Epithelial cell of esophagus (primary cell): ENCODE results near the gene MGST3.
"Not testable (repeated sequence)": the region's sequence is repeated elsewhere in the genome, so short reads cannot be mapped to it uniquely, and the experiment has no call there.

Experiments
- DNase-seq: peaks from one replicate; pipeline ENCODE4 v3.0.0; 2010; ENCODE audit warnings: low read depth
- H3K4me3 ChIP-seq: 2 replicates; pipeline ENCODE4 v1.5.1; 2011; ENCODE audit warnings: mild to moderate bottlenecking, low read length, control low read depth
- TF ChIP-seq, protein P1 (sequence below): IDR thresholded peaks from 2 replicates; pipeline ENCODE4 v1.5.1; 2011; ENCODE audit warnings: low read depth, mild to moderate bottlenecking, low read length, control low read depth, inconsistent platforms; ENCODE audit not compliant: insufficient read depth; ENCODE audit errors: missing control alignments

The MGST3 gene

DNA sequence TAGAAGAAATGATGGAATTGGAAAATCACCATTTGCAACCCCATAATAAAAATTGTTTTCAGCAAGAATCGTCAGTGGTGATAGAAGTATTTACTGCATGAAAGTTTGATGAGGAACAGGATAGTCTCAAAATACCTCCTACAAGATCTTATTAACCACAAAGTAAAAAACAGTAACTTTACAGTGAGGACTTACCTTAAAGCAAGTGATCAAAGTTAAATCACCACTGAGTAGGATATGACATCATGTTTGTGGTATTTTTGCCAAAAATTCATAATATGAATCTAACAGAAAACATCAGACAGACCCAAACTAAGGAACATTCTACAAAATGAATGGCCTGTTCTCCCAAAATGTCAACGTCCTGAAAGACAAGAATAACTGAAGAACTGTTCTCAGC, 47.5 kb downstream of the MGST3 start:
- DNase-seq, result no peak
- TF ChIP-seq, protein P1, sequence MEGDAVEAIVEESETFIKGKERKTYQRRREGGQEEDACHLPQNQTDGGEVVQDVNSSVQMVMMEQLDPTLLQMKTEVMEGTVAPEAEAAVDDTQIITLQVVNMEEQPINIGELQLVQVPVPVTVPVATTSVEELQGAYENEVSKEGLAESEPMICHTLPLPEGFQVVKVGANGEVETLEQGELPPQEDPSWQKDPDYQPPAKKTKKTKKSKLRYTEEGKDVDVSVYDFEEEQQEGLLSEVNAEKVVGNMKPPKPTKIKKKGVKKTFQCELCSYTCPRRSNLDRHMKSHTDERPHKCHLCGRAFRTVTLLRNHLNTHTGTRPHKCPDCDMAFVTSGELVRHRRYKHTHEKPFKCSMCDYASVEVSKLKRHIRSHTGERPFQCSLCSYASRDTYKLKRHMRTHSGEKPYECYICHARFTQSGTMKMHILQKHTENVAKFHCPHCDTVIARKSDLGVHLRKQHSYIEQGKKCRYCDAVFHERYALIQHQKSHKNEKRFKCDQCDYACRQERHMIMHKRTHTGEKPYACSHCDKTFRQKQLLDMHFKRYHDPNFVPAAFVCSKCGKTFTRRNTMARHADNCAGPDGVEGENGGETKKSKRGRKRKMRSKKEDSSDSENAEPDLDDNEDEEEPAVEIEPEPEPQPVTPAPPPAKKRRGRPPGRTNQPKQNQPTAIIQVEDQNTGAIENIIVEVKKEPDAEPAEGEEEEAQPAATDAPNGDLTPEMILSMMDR, result no peak
- no peak overlapping the region for H3K4me3 ChIP-seq

DNA sequence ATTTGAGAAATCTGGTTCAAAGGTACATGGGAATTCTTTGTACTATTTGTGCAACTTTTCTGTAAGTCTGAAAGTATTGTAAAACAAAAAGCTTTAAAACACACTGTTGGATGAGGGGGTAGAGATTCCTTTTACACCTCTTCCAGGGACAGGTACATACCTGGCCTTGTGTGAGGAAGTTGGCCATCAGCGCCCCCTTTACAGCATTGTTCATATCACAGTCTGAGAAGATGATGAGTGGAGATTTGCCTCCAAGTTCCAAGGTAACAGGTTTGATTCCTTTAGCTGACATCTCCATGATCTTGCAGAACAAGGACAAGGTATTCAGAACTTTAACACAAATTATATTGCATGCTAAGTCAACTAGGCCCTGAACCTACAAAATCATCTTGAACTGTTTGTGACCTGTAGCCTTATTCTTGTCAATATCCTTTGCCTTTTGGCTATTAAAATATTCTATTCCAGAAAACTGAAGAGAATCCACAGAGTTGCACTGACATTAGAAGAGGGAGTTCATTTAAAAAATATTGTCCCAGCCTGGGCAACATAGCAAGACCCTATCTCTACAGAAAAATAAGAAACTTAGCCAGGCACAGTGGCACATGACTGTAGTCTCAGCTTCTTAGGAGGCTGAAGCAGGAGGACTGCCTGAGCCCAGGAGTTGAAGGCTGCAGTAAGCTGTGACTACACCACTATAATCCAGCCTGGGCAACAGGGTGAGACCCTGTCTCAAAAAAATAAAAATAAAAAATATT, 48.4 kb downstream of the MGST3 start:
- TF ChIP-seq, protein P1, result no peak
- H3K4me3 ChIP-seq, result no peak overlapping the region
- no peak for DNase-seq

DNA sequence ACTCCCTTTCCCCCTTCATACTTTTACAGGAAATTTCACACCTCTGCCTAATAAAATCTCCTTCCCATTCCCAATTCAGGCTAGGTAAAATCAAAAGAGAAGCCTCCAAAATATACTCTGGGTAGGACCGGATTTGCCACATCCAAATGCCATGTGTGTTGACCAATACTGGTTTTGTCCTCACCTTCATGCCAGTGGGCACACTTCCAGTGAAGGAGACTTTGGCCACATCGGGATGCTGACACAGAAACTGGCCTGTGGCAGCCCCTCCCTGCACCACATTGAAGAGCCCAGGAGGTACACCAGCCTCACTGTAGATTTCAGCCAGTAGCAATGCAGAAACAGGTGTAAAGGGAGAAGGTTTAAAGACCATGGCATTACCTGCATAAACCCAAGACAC, 49.3 kb downstream of the MGST3 start:
- no peak for DNase-seq
- no peak overlapping the region for H3K4me3 ChIP-seq
- TF ChIP-seq, protein P1, result no peak

DNA sequence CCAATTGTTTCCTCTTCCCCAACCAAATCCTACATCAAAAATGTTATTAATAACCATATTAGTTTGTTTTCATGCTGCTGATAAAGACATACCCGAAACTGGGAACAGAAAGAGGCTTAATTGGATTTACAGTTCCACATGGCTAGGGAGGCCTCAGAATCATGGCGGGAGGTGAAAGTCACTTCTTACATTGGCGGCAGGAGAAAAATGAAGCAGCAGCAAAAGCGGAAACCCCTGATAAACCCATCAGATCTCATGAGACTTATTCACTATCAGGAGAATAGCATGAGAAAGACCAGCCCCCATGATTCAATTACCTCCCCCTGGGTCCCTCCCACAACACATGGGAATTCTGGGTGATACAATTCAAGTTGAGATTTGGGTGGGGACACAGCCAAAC, 49.7 kb downstream of the MGST3 start:
- DNase-seq, result not testable (repeated sequence)

DNA sequence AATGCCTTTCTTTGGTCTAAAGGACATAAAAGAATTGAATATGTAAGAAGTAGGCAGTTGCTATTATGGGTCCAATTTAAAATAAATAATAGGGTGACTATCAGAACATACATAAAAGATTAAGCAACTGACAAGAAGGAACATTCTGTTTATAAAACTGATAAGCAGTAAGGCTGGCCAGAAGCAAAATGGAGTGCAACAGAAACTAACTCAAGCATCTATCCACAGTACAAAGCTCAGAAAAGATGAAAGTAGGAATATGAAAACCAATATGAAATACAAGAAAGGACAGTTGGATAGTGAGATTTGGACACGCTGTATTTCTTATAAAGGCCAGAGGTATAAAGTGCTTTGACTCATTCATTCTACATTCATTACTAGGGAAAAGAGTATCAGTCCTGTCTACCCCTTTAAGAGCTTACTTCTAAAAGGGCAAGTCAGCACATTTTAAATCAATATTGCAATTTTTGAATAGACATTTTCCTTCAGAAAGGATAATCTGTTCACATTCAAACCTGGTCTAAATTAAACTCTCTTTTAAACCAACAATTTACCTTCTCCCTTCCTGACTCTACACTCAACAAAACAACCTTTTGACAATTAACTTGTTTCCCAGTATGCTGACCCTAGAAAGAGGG, 52.9 kb downstream of the MGST3 start:
- TF ChIP-seq, protein P1, result no peak
- no peak for DNase-seq
- no peak overlapping the region for H3K4me3 ChIP-seq

More for the DNA sequence above, 49.7 kb downstream of the MGST3 start:
- H3K4me3 ChIP-seq, result not testable (repeated sequence)

DNA sequence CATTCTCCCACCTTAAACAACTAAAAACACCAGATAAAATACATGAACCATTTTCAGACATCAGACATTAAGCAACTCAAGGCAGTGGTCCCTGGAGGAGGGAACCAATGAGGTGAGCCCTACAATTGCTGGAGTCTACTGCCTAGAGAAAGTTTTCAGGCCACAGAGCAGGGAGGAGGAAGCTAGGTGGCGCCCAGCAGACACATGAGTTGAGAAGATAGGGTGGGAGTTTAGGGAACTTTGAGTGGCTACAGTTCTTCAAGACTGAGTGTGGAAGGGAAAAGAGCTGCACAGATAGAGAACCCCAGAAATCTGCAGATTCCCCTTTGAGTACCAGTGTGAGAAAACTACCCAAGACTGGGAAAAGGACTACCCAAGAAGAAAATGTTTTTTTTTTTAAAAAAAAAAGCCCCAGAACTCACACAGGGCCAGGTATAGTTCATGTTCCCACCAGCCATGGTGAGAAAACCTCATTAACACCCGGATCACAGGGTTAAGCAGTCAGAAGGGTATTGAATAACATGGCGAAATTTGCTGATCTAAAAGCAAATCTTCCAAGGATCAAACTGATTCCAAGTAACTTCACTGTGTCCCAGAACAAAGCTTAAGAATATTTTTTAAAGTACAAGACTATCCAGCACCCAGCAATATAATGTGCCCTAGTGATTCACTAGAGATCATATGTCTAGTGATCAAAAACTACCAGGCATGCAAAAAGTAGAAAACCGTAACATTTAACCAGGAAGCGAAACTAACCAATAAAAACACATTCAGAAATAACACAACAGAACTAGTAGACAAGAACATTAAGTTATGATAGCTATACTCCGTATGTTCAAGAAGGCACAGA, 55.3 kb downstream of the MGST3 start:
- TF ChIP-seq, protein P1, result no peak
- no peak overlapping the region for H3K4me3 ChIP-seq
- DNase-seq, result no peak

DNA sequence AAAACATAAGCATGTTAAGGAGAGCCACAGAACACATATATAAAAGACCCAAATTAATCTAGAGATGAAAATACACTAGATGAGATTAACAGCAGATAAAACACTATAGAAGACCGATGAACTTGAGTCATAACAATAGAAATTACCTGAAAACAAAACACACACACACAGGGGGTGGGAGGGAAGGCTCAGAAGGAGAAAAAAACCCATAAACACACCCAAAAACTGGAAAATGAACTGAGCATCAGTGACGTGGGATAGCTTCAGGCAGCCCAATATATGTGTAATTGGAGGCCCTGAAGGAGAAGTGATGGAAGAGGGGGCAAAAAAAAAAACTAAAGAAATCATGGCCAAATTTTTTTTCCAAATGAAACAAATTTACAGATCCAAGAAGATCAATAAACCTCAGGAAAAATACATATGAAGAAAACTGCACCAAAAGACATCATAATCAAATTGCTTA, 56.0 kb downstream of the MGST3 start:
- DNase-seq, result no peak
- H3K4me3 ChIP-seq, result no peak overlapping the region
- TF ChIP-seq, protein P1, result no peak
